GM23338 (cell line): Measurements from ENCODE around the gene SERPINB6. TPM values are rescaled to one million over a fixed set of nuclear protein-coding genes. Genes with fewer than 3 reads are reported as not detected.

ENCODE experiments used
- ATAC-seq: fragments of 200-7000 bp; cut with Tn5 transposase; 3 replicates; pipeline ENCODE4 v1.9.1; 2020
- DNase-seq: peaks from one replicate; pipeline ENCODE4 v3.0.0-alpha.2; 2015; ENCODE audit warnings: low spot score
- H2AFZ ChIP-seq: fragments of 200-600 bp; sonication (generic); 2 replicates; pipeline ENCODE4 v1.8.0; 2016; ENCODE audit warnings: antibody characterized with exemption, mild to moderate bottlenecking, moderate library complexity
- H3F3A ChIP-seq: fragments of 200-600 bp; sonication (generic); replicated peaks from 2 replicates; pipeline ENCODE4 v1.8.0; 2017; ENCODE audit warnings: antibody characterized with exemption, mixed run types, low read depth
- H3K27ac ChIP-seq: fragments of 200-600 bp; sonication (generic); 2 replicates; pipeline ENCODE4 v1.6.1; 2016; ENCODE audit warnings: low read depth
- H3K27me3 ChIP-seq: fragments of 200-600 bp; sonication (generic); 2 replicates; pipeline ENCODE4 v1.8.0; 2016; ENCODE audit warnings: mild to moderate bottlenecking, mixed run types, moderate library complexity; ENCODE audit not compliant: insufficient read depth
- H3K36me3 ChIP-seq: fragments of 200-600 bp; sonication (generic); 2 replicates; pipeline ENCODE4 v1.8.0; 2016; ENCODE audit warnings: mild to moderate bottlenecking; ENCODE audit not compliant: insufficient read depth
- H3K4me1 ChIP-seq: fragments of 200-600 bp; sonication (generic); 2 replicates; pipeline ENCODE4 v1.8.0; 2016; ENCODE audit warnings: mild to moderate bottlenecking, moderate library complexity; ENCODE audit not compliant: insufficient read depth
- H3K4me2 ChIP-seq: fragments of 200-600 bp; sonication (generic); 2 replicates; pipeline ENCODE4 v1.7.1; 2017; ENCODE audit warnings: mixed run types
- H3K4me3 ChIP-seq: fragments of 200-600 bp; sonication (generic); 2 replicates; pipeline ENCODE4 v1.6.1; 2016; ENCODE audit warnings: mixed run types
- H3K79me2 ChIP-seq: fragments of 200-600 bp; sonication (generic); replicated peaks from 2 replicates; pipeline ENCODE4 v1.8.0; 2017; ENCODE audit warnings: mild to moderate bottlenecking; ENCODE audit not compliant: insufficient read depth
- H3K9me2 ChIP-seq: fragments of 200-600 bp; sonication (generic); 2 replicates; pipeline ENCODE4 v1.8.0; 2017; ENCODE audit not compliant: insufficient read depth
- H4K20me1 ChIP-seq: fragments of 200-600 bp; sonication (generic); replicated peaks from 2 replicates; pipeline ENCODE4 v1.8.0; 2017; ENCODE audit warnings: mild to moderate bottlenecking; ENCODE audit not compliant: insufficient read depth
- H3K27ac Mint-ChIP-seq: 2 replicates; pipeline ENCODE4 v1.8.0; 2020; ENCODE audit warnings: inconsistent platforms, mild to moderate bottlenecking, moderate library complexity, mixed read lengths
- H3K27me3 Mint-ChIP-seq: 3 replicates; pipeline ENCODE4 v1.8.0; 2022; ENCODE audit warnings: low read depth, mild to moderate bottlenecking, moderate library complexity, mixed read lengths, inconsistent platforms; ENCODE audit not compliant: insufficient read depth, poor library complexity
- H3K36me3 Mint-ChIP-seq: 3 replicates; pipeline ENCODE4 v1.8.0; 2021; ENCODE audit warnings: low read depth, mild to moderate bottlenecking, inconsistent platforms, moderate library complexity, mixed read lengths
- H3K4me1 Mint-ChIP-seq: 3 replicates; pipeline ENCODE4 v1.8.0; 2020; ENCODE audit warnings: mild to moderate bottlenecking, inconsistent platforms, mixed read lengths
- H3K4me3 Mint-ChIP-seq: 3 replicates; pipeline ENCODE4 v1.8.0; 2021; ENCODE audit warnings: moderate library complexity, mild to moderate bottlenecking, inconsistent platforms, mixed read lengths
- H3K9me3 Mint-ChIP-seq: 3 replicates; pipeline ENCODE4 v1.8.0; 2020; ENCODE audit warnings: moderate library complexity, mild to moderate bottlenecking, inconsistent platforms, mixed read lengths
- CREB1 ChIP-seq: fragments of 250-450 bp; sonication (Bioruptor Pico); IDR thresholded peaks from 2 replicates; pipeline ENCODE4 v1.5.0; 2020; ENCODE audit warnings: low read depth, mild to moderate bottlenecking, moderate library complexity
- CTCF ChIP-seq, 2 experiments: fragments of 200-600 bp in 1 of 2; sonication (generic) in 1 of 2; conservative IDR thresholded peaks; 2 replicates each; pipeline versions ENCODE4 v1.5.1 to v1.6.1; 2016 to 2017; ENCODE audit warnings: antibody characterized with exemption in 2 of 2, low read depth in 2 of 2, mild to moderate bottlenecking in 2 of 2, moderate library complexity in 1 of 2
- EZH2 ChIP-seq: fragments of 200-600 bp; sonication (generic); IDR thresholded peaks from one replicate; pipeline ENCODE4 v1.8.0; 2017; ENCODE audit warnings: antibody characterized with exemption, mild to moderate bottlenecking, low read depth; ENCODE audit not compliant: unreplicated experiment
- EZH2phosphoT487 ChIP-seq: fragments of 200-600 bp; sonication (generic); IDR thresholded peaks from one replicate; pipeline ENCODE4 v1.8.1; 2018; ENCODE audit warnings: antibody characterized with exemption; ENCODE audit not compliant: unreplicated experiment
- JUNB ChIP-seq: IDR thresholded peaks from one replicate; pipeline ENCODE4 v1.6.1; 2016; ENCODE audit warnings: antibody characterized with exemption; ENCODE audit not compliant: unreplicated experiment
- POLR2AphosphoS5 ChIP-seq: IDR thresholded peaks from 2 replicates; pipeline ENCODE4 v1.6.1; 2016; ENCODE audit warnings: antibody characterized with exemption, low read depth
- STAT1 ChIP-seq: IDR thresholded peaks from one replicate; pipeline ENCODE4 v1.6.1; 2016; ENCODE audit warnings: antibody characterized with exemption; ENCODE audit not compliant: unreplicated experiment
- ZNF114 ChIP-seq: fragments of 250-450 bp; sonication (Bioruptor Pico); IDR thresholded peaks from 2 replicates; pipeline ENCODE4 v1.5.0; 2020; ENCODE audit warnings: mild to moderate bottlenecking, moderate library complexity
- ZNF331 ChIP-seq: fragments of 250-450 bp; sonication (Bioruptor Pico); IDR thresholded peaks from 2 replicates; pipeline ENCODE4 v1.5.0; 2020; ENCODE audit warnings: low read depth, mild to moderate bottlenecking, moderate library complexity
- ZNF462 ChIP-seq: fragments of 250-450 bp; sonication (Bioruptor Pico); IDR thresholded peaks from 2 replicates; pipeline ENCODE4 v1.5.0; 2020; ENCODE audit warnings: mild to moderate bottlenecking, moderate library complexity
- polyA plus RNA-seq: library from polyadenylated mRNA; unstranded; fragments of >200 nt; fragmentation: Nextera tagmentation; extraction: Ambion mirVana; gene quantifications from 2 replicates; pipeline ENCODE4 v1.2.1, GENCODE V29; 2016
- total RNA-seq: library from RNA; depleted of rRNA; stranded (reverse); fragments of >200 nt; shearing (Covaris generic); gene quantifications from 2 replicates; pipeline ENCODE4 v1.2.3, GENCODE V29; 2014
- TF ChIP-seq, protein P1 (sequence below): IDR thresholded peaks from one replicate; pipeline ENCODE4 v1.6.1; 2018; ENCODE audit warnings: antibody characterized with exemption; ENCODE audit not compliant: unreplicated experiment

Gene SERPINB6
- total and polyA plus RNA-seq, 2 experiments from 2014 or later = 25.9 to 38.5 TPM

DNA sequence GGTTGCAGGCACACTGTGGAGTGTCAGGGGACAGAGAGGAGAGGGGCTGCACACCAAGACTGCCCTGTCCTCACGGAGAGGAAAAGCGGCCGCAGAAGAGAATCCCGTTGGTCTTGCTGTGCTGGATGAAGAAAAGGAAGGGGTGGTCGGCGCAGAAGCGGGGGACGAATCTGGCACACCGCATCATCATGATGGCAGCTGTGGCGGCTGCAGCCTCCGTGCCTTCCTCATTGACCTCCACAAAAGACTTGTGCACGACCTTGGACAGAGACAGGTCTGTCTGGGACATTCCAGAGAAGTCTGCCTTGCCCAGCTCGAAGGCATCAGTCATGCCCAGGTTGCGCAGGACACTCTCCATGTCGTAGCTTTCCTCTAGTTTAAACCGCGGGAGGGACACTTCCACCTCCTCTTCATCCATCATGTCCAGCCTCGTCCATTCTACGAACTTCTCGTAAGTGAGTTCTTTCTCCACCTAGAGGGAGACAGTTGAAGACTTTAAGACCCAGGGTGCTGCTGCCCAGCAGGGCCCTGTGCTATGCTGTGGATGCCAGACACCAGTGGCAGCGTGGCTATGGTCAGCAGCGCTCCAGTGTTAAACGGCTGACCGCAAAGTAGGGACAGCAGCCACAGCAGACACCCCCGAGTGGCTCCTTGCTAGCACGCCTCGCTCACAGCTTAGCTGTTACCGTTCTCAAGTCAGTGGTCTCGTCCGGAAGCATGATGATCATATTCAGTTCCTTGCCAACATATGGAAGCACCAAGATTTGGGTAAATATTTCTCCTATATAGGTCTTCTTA, 22.9 kb downstream of the SERPINB6 start:
- DNase-seq = no peak
- Mint-ChIP-seq H3K27ac (no peak overlapping the region), H3K4me3 (no peak overlapping the region), H3K36me3 (peaks cover 12% of the 10 kb centered on the region), H3K27me3 (peaks cover 12% of the 10 kb centered on the region), H3K4me1 (peaks cover 30% of the 10 kb centered on the region), H3K9me3 (no peaks in the 10 kb centered on the region)
- Histone ChIP-seq H3F3A (peaks cover 5% of the 10 kb centered on the region), H3K4me1 (peaks cover 20% of the 10 kb centered on the region; the same call in 1 of the 2 replicates), H3K27me3 (no peaks in the 10 kb centered on the region), H2AFZ (no peak overlapping the region), H3K36me3 (no peaks in the 10 kb centered on the region), H3K9me2 (no peaks in the 10 kb centered on the region), H4K20me1 (no peaks in the 10 kb centered on the region), H3K4me2 (no peak overlapping the region), H3K27ac (no peak overlapping the region), H3K4me3 (no peak overlapping the region), H3K79me2 (no peaks in the 10 kb centered on the region)
- ATAC-seq = no peak
- TF ChIP-seq CTCF (conservative IDR thresholded peaks at IDR 0.05; ENCODE audit: low read depth in 2 of 2) = no peak
- no peak for TF ChIP-seq ZNF462 (CRISPR knock-in tag)
- no peak for TF ChIP-seq ZNF114 (CRISPR knock-in tag)
- TF ChIP-seq EZH2phosphoT487 = no peak
- TF ChIP-seq POLR2AphosphoS5 = no peak
- TF ChIP-seq, protein P1, sequence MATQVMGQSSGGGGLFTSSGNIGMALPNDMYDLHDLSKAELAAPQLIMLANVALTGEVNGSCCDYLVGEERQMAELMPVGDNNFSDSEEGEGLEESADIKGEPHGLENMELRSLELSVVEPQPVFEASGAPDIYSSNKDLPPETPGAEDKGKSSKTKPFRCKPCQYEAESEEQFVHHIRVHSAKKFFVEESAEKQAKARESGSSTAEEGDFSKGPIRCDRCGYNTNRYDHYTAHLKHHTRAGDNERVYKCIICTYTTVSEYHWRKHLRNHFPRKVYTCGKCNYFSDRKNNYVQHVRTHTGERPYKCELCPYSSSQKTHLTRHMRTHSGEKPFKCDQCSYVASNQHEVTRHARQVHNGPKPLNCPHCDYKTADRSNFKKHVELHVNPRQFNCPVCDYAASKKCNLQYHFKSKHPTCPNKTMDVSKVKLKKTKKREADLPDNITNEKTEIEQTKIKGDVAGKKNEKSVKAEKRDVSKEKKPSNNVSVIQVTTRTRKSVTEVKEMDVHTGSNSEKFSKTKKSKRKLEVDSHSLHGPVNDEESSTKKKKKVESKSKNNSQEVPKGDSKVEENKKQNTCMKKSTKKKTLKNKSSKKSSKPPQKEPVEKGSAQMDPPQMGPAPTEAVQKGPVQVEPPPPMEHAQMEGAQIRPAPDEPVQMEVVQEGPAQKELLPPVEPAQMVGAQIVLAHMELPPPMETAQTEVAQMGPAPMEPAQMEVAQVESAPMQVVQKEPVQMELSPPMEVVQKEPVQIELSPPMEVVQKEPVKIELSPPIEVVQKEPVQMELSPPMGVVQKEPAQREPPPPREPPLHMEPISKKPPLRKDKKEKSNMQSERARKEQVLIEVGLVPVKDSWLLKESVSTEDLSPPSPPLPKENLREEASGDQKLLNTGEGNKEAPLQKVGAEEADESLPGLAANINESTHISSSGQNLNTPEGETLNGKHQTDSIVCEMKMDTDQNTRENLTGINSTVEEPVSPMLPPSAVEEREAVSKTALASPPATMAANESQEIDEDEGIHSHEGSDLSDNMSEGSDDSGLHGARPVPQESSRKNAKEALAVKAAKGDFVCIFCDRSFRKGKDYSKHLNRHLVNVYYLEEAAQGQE = no peak
- no peak for TF ChIP-seq EZH2
- no peak for TF ChIP-seq STAT1
- no peak for TF ChIP-seq JUNB
- no peak for TF ChIP-seq ZNF331 (CRISPR knock-in tag)
- TF ChIP-seq CREB1 = no peak
